IgD-negative memory B cell (primary cell): Measurements from ENCODE around the gene GALNT18. TPM values are rescaled to one million over a fixed set of nuclear protein-coding genes. Genes with fewer than 3 reads are reported as not detected.

Source experiments
- H3K27ac Mint-ChIP-seq, 3 donors: one replicate each; pipeline ENCODE4 v1.8.0; 2020 to 2022; ENCODE audit warnings: mild to moderate bottlenecking in 3 of 3, mixed read lengths in 3 of 3, moderate library complexity in 1 of 3
- H3K27me3 Mint-ChIP-seq: one replicate; pipeline ENCODE4 v1.8.0; 2021; ENCODE audit warnings: mixed read lengths
- H3K36me3 Mint-ChIP-seq: one replicate; pipeline ENCODE4 v1.8.0; 2020; ENCODE audit warnings: mild to moderate bottlenecking, mixed read lengths
- H3K4me1 Mint-ChIP-seq, 3 donors: one replicate each; pipeline ENCODE4 v1.8.0; 2020 to 2022; ENCODE audit warnings: mixed read lengths in 3 of 3, mild to moderate bottlenecking in 1 of 3
- H3K4me3 Mint-ChIP-seq, 4 donors: one replicate each; pipeline ENCODE4 v1.8.0; 2020 to 2022; ENCODE audit warnings: mild to moderate bottlenecking in 4 of 4, mixed read lengths in 4 of 4, moderate library complexity in 3 of 4
- H3K9me3 Mint-ChIP-seq, 3 donors: one replicate each; pipeline ENCODE4 v1.8.0; 2020 to 2021; ENCODE audit warnings: mixed read lengths in 3 of 3, mild to moderate bottlenecking in 1 of 3
- polyA plus RNA-seq: library from polyadenylated mRNA; unstranded; fragments of 300-500 nt; fragmentation: Illumina TruSeq; gene quantifications from one replicate; pipeline ENCODE4 v1.2.3, GENCODE V29; 2021

GALNT18 gene
- polyA plus RNA-seq, 1 donor from 2014 or later: not detected

DNA sequence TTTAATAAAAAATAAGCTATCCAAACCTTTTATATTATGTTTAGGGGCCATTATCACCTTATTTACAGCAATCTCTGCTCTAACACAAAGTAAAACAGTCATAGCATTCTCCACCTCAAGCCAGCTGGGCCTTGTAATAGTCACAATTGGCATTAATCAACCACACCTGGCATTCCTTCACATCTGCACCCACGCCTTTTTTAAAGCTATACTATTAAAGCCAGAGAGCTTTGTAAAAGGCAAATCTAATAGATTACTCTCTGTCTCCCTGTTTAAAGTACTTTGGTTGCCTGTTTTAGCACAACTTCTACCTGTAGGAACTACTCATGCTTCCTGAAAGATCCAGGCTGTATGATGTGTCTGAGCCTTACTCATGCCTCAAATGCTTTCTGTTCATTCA is 381.8 kb downstream of the GALNT18 start:
- Mint-ChIP-seq H3K9me3 (no peaks in the 10 kb centered on the region), H3K27me3 (no peaks in the 10 kb centered on the region), H3K27ac (no peak overlapping the region), H3K4me1 (peaks cover 23 to 31% (median 23%) of the 10 kb centered on the region in 3 donors), H3K4me3 (no peak overlapping the region), H3K36me3 (no peaks in the 10 kb centered on the region)

DNA sequence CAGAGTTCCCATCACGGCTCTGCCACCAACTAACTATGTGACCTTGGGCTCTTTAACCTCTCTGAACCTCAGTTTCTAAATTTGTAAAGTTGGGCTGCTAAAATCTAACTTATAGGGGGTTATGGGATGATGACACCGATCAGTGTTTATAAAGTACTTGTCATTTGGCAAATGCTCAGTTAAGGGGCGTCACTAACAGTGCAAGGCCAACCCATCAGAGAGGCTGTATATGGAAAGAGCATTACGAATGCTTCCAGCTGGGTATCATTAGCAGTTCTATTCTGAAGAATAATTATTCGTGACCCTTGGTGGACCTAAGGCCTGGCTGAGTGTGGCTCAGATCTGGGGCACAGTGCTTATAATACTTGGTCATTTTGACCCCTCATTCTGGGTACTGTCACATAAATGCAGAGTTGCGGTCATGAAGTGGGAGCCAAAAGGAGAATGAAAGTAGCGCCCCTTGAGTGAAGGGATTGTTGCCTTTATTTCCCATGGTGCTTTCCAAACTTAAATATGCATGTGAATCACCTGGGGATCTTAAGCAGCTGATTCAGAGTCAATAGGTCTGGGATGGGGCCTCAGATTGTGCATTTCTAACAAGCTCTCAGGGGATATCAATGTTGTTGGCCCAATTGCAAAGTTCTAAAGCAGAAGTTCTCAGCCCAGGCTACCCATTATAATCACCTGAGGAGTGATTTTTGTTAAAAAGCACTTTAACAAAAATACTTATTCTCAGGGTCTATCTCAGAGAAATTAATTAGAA is 384.6 kb downstream of the GALNT18 start:
- Mint-ChIP-seq H3K36me3 (no peaks in the 10 kb centered on the region), H3K4me1 (peaks cover 4 to 8% (median 8%) of the 10 kb centered on the region in 3 donors), H3K27me3 (peaks cover 3% of the 10 kb centered on the region), H3K4me3 (no peak overlapping the region), H3K27ac (no peak overlapping the region), H3K9me3 (peaks cover 0 to 2% (median 0%) of the 10 kb centered on the region in 3 donors)

DNA sequence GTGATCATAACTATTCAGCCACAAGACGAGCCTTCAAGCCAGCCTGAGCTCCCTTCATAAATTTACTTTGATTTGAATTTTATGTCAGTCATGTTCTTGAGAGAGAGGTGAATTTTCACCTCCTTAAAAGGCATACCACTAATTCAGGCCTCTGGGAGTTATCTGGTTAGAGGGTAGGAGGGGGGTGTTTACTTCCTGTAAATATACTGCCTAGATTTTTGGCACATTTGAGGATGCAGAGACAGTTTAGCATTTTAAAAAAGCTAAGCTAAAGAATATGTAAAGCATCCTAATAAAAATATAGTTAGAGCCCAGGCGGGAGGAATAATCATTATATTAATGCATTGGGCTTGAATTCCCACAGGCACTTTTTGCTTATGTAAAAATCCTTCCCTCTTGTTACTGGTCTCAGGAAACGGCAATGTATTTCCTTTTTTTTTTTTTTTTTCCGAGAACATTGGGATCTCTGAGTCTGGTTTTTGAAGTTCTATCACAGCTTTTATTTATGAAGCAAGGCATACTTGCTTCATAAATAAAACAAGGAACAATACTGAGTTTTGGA is 385.2 kb downstream of the GALNT18 start:
- Mint-ChIP-seq H3K27me3 (peaks cover 7% of the 10 kb centered on the region), H3K36me3 (no peaks in the 10 kb centered on the region), H3K4me1 (peaks cover 0 to 2% (median 2%) of the 10 kb centered on the region in 3 donors), H3K4me3 (no peak overlapping the region), H3K9me3 (peaks cover 0 to 2% (median 0%) of the 10 kb centered on the region in 3 donors), H3K27ac (no peak overlapping the region)

DNA sequence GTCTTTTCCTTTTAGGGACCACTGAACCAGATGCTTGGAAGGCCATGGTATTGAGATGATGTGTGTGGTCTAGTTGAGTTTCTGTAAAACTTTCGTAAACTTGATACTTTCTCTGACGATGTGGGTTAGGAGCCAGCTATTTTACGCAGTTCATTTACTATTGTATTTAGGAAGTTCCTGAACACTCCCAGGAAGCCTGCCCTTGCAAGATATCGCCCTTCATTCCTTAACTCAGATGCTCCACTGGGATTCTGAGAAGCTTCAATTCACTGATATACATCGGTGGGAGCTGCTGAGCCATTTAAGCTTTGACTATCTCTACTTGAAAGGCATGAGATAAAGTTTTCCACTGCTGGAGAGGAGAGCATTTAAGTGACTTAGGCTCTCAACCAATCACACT is 390.0 kb downstream of the GALNT18 start:
- H3K27me3 Mint-ChIP-seq: peaks cover 22% of the 10 kb centered on the region
- H3K27ac Mint-ChIP-seq: no peak overlapping the region
- H3K9me3 Mint-ChIP-seq: peaks cover 0 to 2% (median 0%) of the 10 kb centered on the region in 3 donors
- no peak overlapping the region for H3K4me3 Mint-ChIP-seq
- H3K4me1 Mint-ChIP-seq: no peaks in the 10 kb centered on the region
- no peaks in the 10 kb centered on the region for H3K36me3 Mint-ChIP-seq

DNA sequence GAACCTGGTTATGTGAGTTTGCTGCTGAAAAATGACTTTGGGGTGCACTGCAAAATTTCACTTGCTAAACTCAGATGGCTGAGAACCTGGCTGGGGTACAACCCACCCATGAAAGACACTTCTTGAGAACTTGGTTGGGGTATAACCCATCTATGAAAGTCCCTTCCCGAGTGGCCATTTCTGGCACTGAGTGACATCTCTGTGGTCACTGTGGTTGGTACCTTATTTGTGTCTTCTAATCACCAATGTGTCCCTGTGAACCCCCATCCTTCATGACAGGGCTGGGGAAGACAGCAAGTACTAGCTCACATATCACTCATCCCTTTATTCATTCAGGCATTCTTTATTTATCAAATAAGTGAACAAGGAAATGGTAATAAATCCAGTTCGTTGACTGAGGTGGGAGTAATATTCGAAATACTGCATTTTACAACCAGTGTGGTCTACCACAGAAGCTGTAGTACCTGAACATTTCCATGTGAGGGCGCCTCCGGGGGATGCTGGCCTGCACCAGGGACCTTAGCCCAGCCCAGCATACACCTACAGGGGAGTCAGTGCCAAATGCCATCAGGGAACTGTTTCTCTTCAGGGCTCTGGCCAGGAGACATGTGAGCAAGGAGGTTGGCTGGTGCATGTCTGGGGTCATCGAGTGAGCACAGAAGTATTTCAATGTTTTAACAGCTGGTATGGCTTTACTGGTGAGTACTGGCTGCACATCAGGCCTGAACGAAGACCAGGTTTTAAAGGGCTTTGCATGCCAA is 390.8 kb downstream of the GALNT18 start:
- no peaks in the 10 kb centered on the region for H3K36me3 Mint-ChIP-seq
- H3K27ac Mint-ChIP-seq: no peak overlapping the region
- no peaks in the 10 kb centered on the region for H3K4me1 Mint-ChIP-seq
- peaks cover 22% of the 10 kb centered on the region for H3K27me3 Mint-ChIP-seq
- peaks cover 0 to 2% (median 0%) of the 10 kb centered on the region in 3 donors for H3K9me3 Mint-ChIP-seq
- H3K4me3 Mint-ChIP-seq: no peak overlapping the region

DNA sequence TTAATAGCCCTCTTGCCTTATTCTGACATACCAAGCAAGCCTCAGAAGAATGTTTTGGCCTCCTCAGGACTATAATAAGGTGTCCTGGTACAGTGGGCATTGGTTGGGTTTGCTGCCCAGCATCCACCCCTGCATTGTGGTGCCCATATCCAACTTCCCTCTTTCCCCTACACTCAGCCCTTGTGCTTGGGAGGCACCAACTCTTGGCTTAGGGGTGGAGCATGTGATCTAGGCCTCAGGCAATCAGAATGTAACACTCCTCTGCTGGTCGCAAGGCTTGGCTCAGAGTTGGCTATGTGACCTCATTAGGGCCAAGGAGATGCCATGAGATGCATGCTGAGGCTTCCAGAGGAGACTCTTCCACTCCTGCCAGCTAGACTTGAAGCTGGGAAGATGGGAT is 391.7 kb downstream of the GALNT18 start:
- H3K4me3 Mint-ChIP-seq: no peak overlapping the region
- H3K27me3 Mint-ChIP-seq: peaks cover 22% of the 10 kb centered on the region
- H3K36me3 Mint-ChIP-seq: no peaks in the 10 kb centered on the region
- no peak overlapping the region for H3K27ac Mint-ChIP-seq
- H3K4me1 Mint-ChIP-seq: no peaks in the 10 kb centered on the region
- peaks cover 0 to 2% (median 0%) of the 10 kb centered on the region in 3 donors for H3K9me3 Mint-ChIP-seq

DNA sequence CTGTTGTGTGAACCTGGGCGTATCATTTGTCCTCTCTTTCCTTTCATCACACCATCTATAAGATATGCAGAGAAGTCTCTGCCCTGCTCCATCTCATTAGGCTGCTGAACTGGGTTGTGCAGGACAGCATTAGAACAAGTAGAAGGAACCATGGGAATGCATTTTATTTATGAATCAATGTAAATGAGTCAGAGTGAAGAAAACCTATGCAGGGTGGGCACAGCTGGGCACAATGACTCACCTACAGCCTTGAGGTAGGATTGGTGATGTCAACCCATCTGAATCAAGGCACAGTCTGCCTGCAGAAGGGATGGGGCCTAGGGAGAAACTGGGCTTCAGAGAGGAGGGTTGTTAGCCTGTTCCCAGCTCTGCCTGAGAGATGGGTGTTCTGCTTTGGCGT is 392.2 kb downstream of the GALNT18 start:
- Mint-ChIP-seq H3K27ac (no peak overlapping the region), H3K36me3 (no peaks in the 10 kb centered on the region), H3K4me3 (no peak overlapping the region), H3K27me3 (peaks cover 22% of the 10 kb centered on the region), H3K4me1 (no peaks in the 10 kb centered on the region), H3K9me3 (peaks cover 0 to 2% (median 0%) of the 10 kb centered on the region in 3 donors)

DNA sequence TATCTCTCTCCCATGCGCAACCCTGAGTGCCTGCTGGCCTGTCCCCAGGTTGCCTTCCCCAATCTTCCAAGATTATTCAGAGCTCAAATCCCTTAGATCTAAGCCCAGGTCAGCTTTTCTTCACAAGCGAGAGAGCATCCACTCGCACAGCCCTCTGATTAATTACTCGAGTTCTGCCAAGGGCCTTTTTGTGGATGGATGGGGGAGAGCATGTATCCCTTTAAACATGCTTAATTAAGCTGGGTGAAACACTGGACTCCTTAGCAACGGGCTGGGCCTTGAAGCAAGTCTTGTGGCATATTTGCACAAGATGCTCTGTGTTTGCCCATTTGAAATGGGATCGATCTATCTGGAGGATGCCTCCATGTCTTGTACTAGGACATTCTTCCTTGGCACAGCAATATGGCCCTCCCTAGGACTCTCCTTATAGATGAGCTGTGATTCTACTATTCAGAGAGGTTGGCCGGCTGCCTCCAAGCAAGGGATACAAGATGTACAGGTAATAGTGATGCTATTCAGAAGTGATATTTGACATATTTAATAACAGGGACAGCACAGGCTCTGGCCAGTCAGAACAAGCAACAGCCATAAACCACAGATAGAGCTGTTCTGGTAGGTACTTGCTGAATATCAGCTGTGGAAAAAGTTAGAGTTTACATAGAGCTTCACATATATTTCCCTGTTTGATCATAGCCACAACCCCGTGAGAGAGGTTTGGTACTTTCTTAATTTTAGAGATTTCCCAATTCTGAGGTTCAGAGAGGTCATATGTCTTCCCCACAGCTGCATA is 394.3 kb downstream of the GALNT18 start:
- Mint-ChIP-seq H3K27ac (no peak overlapping the region), H3K4me1 (peaks cover 0 to 1% (median 0%) of the 10 kb centered on the region in 3 donors), H3K4me3 (no peak overlapping the region), H3K27me3 (peaks cover 22% of the 10 kb centered on the region), H3K9me3 (peaks cover 0 to 1% (median 0%) of the 10 kb centered on the region in 3 donors), H3K36me3 (no peaks in the 10 kb centered on the region)

Other genes starting within 250 kb of the GALNT18 start
- 34.5 TPM for gene USP47, start 220.0 kb upstream of the GALNT18 start, polyA plus RNA-seq